K562 (cell line): ENCODE data around the gene SART1. TPM values are rescaled to one million over a fixed set of nuclear protein-coding genes. Genes with fewer than 3 reads are reported as not detected.
A peak's percentile ranks its signal among the peaks of the same experiment; 100 is the strongest.

ENCODE experiments used
- POLR2G ChIP-seq: fragments of 200-400 bp; formaldehyde crosslinking; IDR thresholded peaks from 2 replicates; pipeline ENCODE4 v1.6.1; 2017; ENCODE audit warnings: low read depth, mild to moderate bottlenecking, antibody characterized with exemption, low read length, moderate library complexity
- TBL1XR1 ChIP-seq, 2 experiments: IDR thresholded peaks; 2 replicates each; pipeline ENCODE4 v1.6.1; 2012; ENCODE audit warnings: improper control_type of control experiment in 2 of 2, low read length in 2 of 2, mild to moderate bottlenecking in 1 of 2
- polyA plus RNA-seq, 8 experiments: library from polyadenylated mRNA; depleted of rRNA in 4 of 8; stranded (reverse) in 5 of 8; unstranded in 3 of 8; fragments of >200 nt; fragmentation: Nextera tagmentation in 2 of 8; fragmentation: Illumina TruSeq in 1 of 8; extraction: Ambion mirVana in 2 of 8; extraction: Trizol in 1 of 8; gene quantifications; 2 replicates each; pipeline versions ENCODE4 v1.2.1 to v1.2.3, GENCODE V29; 2011 to 2014; ENCODE audit warnings: inconsistent platforms in 1 of 8, missing spikeins in 1 of 8
- total RNA-seq, 7 experiments: library from RNA; depleted of rRNA in 6 of 7; stranded (reverse); fragments of >200 nt in 6 of 7; fragmentation: Illumina TruSeq in 2 of 7; extraction: Trizol in 2 of 7; gene quantifications; 2 replicates each; pipeline versions ENCODE4 v1.2.1 to v1.2.3, GENCODE V29; 2011 to 2021; ENCODE audit warnings: low replicate concordance in 1 of 7
- TF ChIP-seq, protein P1 (sequence below), 2 experiments: fragments of 450-650 bp in 1 of 2; sonication (generic) in 1 of 2; formaldehyde crosslinking in 1 of 2; IDR thresholded peaks; 2 replicates each; pipeline versions ENCODE4 v1.7.1 to v1.9.0; 2016 to 2022; ENCODE audit warnings: inconsistent platforms in 1 of 2, mild to moderate bottlenecking in 1 of 2, missing genetic modification reagents in 1 of 2
- TF ChIP-seq, protein P2 (sequence below): conservative IDR thresholded peaks from 2 replicates; pipeline ENCODE4 v1.6.1; 2011; ENCODE audit warnings: low read depth, mild to moderate bottlenecking, low read length; ENCODE audit not compliant: control insufficient read depth
- TF ChIP-seq, protein P3 (sequence below), 2 experiments: IDR thresholded peaks; 2 replicates each; pipeline ENCODE4 v1.6.1; 2012; ENCODE audit warnings: improper control_type of control experiment in 2 of 2, low read depth in 2 of 2, low read length in 2 of 2, borderline replicate concordance in 1 of 2
- TF ChIP-seq, protein P4 (sequence below): sonication (generic); formaldehyde crosslinking; IDR thresholded peaks from 2 replicates; pipeline ENCODE4 v1.8.1; 2023; ENCODE audit warnings: mild to moderate bottlenecking, missing genetic modification reagents, moderate library complexity

SART1 gene
- total and polyA plus RNA-seq, 9 of the 15 experiments (the other 6 are each of a cell fraction or from before 2014, with no cell fraction given), result 4.8 to 84.1 (median 31.7) TPM

DNA sequence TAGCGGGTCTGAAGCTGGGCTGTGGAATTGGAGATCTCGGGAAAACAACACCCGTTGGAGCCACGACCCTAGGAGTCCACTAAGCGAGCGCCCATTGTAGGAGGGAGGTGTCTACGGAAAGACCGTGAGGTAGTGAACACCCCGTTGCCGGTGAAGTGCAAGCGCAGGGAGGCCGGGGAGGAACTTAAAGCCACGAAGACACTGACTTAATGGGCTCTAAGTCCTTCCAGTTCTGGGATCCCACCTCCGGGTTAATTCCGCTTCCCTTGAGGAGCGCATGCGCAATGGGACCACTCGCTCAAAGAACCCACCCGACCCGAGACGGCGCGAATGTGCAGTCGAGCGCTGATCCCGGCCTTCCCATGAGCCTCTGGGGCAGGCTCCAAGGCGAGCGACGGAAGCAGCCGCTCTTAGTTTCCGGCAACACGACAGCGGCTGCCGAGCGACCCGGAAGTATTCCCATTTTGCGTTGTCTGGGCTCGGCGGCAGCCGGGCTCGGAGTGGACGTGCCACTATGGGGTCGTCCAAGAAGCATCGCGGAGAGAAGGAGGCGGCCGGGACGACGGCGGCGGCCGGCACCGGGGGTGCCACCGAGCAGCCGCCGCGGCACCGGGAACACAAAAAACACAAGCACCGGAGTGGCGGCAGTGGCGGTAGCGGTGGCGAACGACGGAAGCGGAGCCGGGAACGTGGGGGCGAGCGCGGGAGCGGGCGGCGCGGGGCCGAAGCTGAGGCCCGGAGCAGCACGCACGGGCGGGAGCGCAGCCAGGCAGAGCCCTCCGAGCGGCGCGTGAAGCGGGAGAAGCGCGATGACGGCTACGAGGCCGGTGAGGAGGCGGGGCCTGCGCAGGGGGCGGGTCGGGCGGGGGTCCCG is at the start of gene SART1 (continued):
- TF ChIP-seq, protein P1, sequence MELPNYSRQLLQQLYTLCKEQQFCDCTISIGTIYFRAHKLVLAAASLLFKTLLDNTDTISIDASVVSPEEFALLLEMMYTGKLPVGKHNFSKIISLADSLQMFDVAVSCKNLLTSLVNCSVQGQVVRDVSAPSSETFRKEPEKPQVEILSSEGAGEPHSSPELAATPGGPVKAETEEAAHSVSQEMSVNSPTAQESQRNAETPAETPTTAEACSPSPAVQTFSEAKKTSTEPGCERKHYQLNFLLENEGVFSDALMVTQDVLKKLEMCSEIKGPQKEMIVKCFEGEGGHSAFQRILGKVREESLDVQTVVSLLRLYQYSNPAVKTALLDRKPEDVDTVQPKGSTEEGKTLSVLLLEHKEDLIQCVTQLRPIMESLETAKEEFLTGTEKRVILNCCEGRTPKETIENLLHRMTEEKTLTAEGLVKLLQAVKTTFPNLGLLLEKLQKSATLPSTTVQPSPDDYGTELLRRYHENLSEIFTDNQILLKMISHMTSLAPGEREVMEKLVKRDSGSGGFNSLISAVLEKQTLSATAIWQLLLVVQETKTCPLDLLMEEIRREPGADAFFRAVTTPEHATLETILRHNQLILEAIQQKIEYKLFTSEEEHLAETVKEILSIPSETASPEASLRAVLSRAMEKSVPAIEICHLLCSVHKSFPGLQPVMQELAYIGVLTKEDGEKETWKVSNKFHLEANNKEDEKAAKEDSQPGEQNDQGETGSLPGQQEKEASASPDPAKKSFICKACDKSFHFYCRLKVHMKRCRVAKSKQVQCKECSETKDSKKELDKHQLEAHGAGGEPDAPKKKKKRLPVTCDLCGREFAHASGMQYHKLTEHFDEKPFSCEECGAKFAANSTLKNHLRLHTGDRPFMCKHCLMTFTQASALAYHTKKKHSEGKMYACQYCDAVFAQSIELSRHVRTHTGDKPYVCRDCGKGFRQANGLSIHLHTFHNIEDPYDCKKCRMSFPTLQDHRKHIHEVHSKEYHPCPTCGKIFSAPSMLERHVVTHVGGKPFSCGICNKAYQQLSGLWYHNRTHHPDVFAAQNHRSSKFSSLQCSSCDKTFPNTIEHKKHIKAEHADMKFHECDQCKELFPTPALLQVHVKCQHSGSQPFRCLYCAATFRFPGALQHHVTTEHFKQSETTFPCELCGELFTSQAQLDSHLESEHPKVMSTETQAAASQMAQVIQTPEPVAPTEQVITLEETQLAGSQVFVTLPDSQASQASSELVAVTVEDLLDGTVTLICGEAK (IDR thresholded peaks at IDR 0.05), result peak; percentile 98
- TF ChIP-seq, protein P1 (CRISPR knock-in tag; IDR thresholded peaks at IDR 0.05), result no peak
- TF ChIP-seq, protein P2, sequence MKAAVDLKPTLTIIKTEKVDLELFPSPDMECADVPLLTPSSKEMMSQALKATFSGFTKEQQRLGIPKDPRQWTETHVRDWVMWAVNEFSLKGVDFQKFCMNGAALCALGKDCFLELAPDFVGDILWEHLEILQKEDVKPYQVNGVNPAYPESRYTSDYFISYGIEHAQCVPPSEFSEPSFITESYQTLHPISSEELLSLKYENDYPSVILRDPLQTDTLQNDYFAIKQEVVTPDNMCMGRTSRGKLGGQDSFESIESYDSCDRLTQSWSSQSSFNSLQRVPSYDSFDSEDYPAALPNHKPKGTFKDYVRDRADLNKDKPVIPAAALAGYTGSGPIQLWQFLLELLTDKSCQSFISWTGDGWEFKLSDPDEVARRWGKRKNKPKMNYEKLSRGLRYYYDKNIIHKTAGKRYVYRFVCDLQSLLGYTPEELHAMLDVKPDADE, result peak; percentile 83
- TF ChIP-seq, protein P3, sequence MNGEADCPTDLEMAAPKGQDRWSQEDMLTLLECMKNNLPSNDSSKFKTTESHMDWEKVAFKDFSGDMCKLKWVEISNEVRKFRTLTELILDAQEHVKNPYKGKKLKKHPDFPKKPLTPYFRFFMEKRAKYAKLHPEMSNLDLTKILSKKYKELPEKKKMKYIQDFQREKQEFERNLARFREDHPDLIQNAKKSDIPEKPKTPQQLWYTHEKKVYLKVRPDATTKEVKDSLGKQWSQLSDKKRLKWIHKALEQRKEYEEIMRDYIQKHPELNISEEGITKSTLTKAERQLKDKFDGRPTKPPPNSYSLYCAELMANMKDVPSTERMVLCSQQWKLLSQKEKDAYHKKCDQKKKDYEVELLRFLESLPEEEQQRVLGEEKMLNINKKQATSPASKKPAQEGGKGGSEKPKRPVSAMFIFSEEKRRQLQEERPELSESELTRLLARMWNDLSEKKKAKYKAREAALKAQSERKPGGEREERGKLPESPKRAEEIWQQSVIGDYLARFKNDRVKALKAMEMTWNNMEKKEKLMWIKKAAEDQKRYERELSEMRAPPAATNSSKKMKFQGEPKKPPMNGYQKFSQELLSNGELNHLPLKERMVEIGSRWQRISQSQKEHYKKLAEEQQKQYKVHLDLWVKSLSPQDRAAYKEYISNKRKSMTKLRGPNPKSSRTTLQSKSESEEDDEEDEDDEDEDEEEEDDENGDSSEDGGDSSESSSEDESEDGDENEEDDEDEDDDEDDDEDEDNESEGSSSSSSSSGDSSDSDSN (IDR thresholded peaks at IDR 0.05; ENCODE audit: borderline replicate concordance in 1 of 2, low read depth in 2 of 2, low read length in 2 of 2), result peak in 1 of 2 experiments; percentile 52; a peak in 1 of 4 replicates
- TF ChIP-seq, protein P4, sequence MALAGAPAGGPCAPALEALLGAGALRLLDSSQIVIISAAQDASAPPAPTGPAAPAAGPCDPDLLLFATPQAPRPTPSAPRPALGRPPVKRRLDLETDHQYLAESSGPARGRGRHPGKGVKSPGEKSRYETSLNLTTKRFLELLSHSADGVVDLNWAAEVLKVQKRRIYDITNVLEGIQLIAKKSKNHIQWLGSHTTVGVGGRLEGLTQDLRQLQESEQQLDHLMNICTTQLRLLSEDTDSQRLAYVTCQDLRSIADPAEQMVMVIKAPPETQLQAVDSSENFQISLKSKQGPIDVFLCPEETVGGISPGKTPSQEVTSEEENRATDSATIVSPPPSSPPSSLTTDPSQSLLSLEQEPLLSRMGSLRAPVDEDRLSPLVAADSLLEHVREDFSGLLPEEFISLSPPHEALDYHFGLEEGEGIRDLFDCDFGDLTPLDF (CRISPR knock-in tag), result peak; percentile 79; the same call in 1 of the 2 replicates
- peak; percentile 19 to 60; a peak in 2 of 4 replicates for TF ChIP-seq TBL1XR1 (IDR thresholded peaks at IDR 0.05; ENCODE audit: low read length in 2 of 2)
- TF ChIP-seq POLR2G, result peak; percentile 98
